ENCODE results near the gene PLXNA3.

The PLXNA3 gene

GRCh38 chrX:154463611-154464220 is 5.6 kb downstream of the PLXNA3 start:
- Histone ChIP-seq H3K27me3 (ENCODE audit: insufficient read depth, low read depth, severe bottlenecking) (peaks cover 40% of the 10 kb centered on the region), H3K36me3 (peaks cover 78% of the 10 kb centered on the region), H3K27ac (no peak overlapping the region), H3K9me3 (ENCODE audit: severe bottlenecking) (no peaks in the 10 kb centered on the region), H3K4me3 (ENCODE audit: low read depth, low read length) (no peak overlapping the region)
- no peak for TF ChIP-seq CTCF (IDR thresholded peaks at IDR 0.05; ENCODE audit: low read depth, low read length)
- no peak for DNase-seq

- Histone ChIP-seq H3K9me3 (ENCODE audit: severe bottlenecking) (no peaks in the 10 kb centered on the region), H3K27me3 (ENCODE audit: insufficient read depth, low read depth, severe bottlenecking) (peaks cover 43% of the 10 kb centered on the region), H3K4me3 (ENCODE audit: low read depth, low read length) (no peak overlapping the region), H3K27ac (no peak overlapping the region), H3K36me3 (peaks cover 89% of the 10 kb centered on the region)
- TF ChIP-seq CTCF (IDR thresholded peaks at IDR 0.05; ENCODE audit: low read depth, low read length): no peak
- DNase-seq: no peak
Observed at GRCh38 chrX:154464806-154465365, 6.8 kb downstream of the PLXNA3 start.

- DNase-seq: no peak
- Histone ChIP-seq H3K27ac (no peak overlapping the region), H3K27me3 (ENCODE audit: insufficient read depth, low read depth, severe bottlenecking) (peaks cover 44% of the 10 kb centered on the region), H3K4me3 (ENCODE audit: low read depth, low read length) (no peak overlapping the region), H3K36me3 (peaks cover 93% of the 10 kb centered on the region), H3K9me3 (ENCODE audit: severe bottlenecking) (no peaks in the 10 kb centered on the region)
- TF ChIP-seq CTCF (IDR thresholded peaks at IDR 0.05; ENCODE audit: low read depth, low read length): no peak
Observed at GRCh38 chrX:154465601-154466000, 7.5 kb downstream of the PLXNA3 start.

- Histone ChIP-seq H3K9me3 (ENCODE audit: severe bottlenecking) (no peaks in the 10 kb centered on the region), H3K36me3 (peaks cover 93% of the 10 kb centered on the region), H3K27me3 (ENCODE audit: insufficient read depth, low read depth, severe bottlenecking) (peaks cover 41% of the 10 kb centered on the region), H3K4me3 (ENCODE audit: low read depth, low read length) (no peak overlapping the region), H3K27ac (no peak overlapping the region)
- DNase-seq: no peak
- no peak for TF ChIP-seq CTCF (IDR thresholded peaks at IDR 0.05; ENCODE audit: low read depth, low read length)
Observed at GRCh38 chrX:154466036-154466435, 8.0 kb downstream of the PLXNA3 start.

GRCh38 chrX:154466907-154467306 is 8.8 kb downstream of the PLXNA3 start:
- peaks cover 93% of the 10 kb centered on the region for H3K36me3 ChIP-seq
- DNase-seq: no peak
- peaks cover 38% of the 10 kb centered on the region for H3K27me3 ChIP-seq (ENCODE audit: insufficient read depth, low read depth, severe bottlenecking)
- no peaks in the 10 kb centered on the region for H3K9me3 ChIP-seq (ENCODE audit: severe bottlenecking)
- no peak for TF ChIP-seq CTCF (IDR thresholded peaks at IDR 0.05; ENCODE audit: low read depth, low read length)
- H3K4me3 ChIP-seq (ENCODE audit: low read depth, low read length): no peak overlapping the region
- H3K27ac ChIP-seq: no peak overlapping the region

GRCh38 chrX:154467556-154467955 is 9.5 kb downstream of the PLXNA3 start:
- no peak for DNase-seq
- H3K4me3 ChIP-seq (ENCODE audit: low read depth, low read length): no peak overlapping the region
- no peak overlapping the region for H3K27ac ChIP-seq
- no peaks in the 10 kb centered on the region for H3K9me3 ChIP-seq (ENCODE audit: severe bottlenecking)
- peaks cover 87% of the 10 kb centered on the region for H3K36me3 ChIP-seq
- TF ChIP-seq CTCF (IDR thresholded peaks at IDR 0.05; ENCODE audit: low read depth, low read length): no peak
- H3K27me3 ChIP-seq (ENCODE audit: insufficient read depth, low read depth, severe bottlenecking): peaks cover 38% of the 10 kb centered on the region

Data from WERI-Rb-1 (cell line).